Activated CD8-positive, alpha-beta memory T cell treated with anti-CD3 and anti-CD28 coated beads, Interleukin-2, amount 50 U/mL, for 1 hour (primary cell): Measurements from ENCODE around the gene RASA3.

Experiments
- DNase-seq: peaks from one replicate; pipeline ENCODE4 v3.0.0-alpha.2; 2020; ENCODE audit errors: extremely low read depth

Gene RASA3

GRCh38 chr13:113937073-113937472 is 195.3 kb downstream of the RASA3 start:
- DNase-seq: no peak

- no peak for DNase-seq
Measured at GRCh38 chr13:113936166-113936965, 196.1 kb downstream of the RASA3 start.

GRCh38 chr13:113935001-113935844 is 197.2 kb downstream of the RASA3 start:
- no peak for DNase-seq

GRCh38 chr13:113934576-113934975 is 197.8 kb downstream of the RASA3 start:
- DNase-seq: no peak

GRCh38 chr13:113933901-113934300 is 198.5 kb downstream of the RASA3 start:
- no peak for DNase-seq

- DNase-seq: no peak
Measured at GRCh38 chr13:113931841-113932459, 200.5 kb downstream of the RASA3 start.

- peak; percentile 39 for DNase-seq
Measured at GRCh38 chr13:113930671-113931637, 201.5 kb downstream of the RASA3 start.

GRCh38 chr13:113929628-113930615 is 202.5 kb downstream of the RASA3 start:
- no peak for DNase-seq

GRCh38 chr13:113928685-113929627 is 203.5 kb downstream of the RASA3 start:
- no peak for DNase-seq
